ENCODE results near the gene NAGPA.

Gene NAGPA

GRCh38 chr16:4990415-4990814 is 43.3 kb downstream of the NAGPA start:
- H3K4me3 ChIP-seq (ENCODE audit: low read length) = no peak overlapping the region
- no peak for TF ChIP-seq ZNF274 (IDR thresholded peaks at IDR 0.05; ENCODE audit: low read depth, low read length)

GRCh38 chr16:4989391-4990006 is 44.2 kb downstream of the NAGPA start:
- no peak overlapping the region for H3K4me3 ChIP-seq (ENCODE audit: low read length)
- TF ChIP-seq ZNF274 (IDR thresholded peaks at IDR 0.05; ENCODE audit: low read depth, low read length) = no peak

- no peak for TF ChIP-seq ZNF274 (IDR thresholded peaks at IDR 0.05; ENCODE audit: low read depth, low read length)
- no peak overlapping the region for H3K4me3 ChIP-seq (ENCODE audit: low read length)
Measured at GRCh38 chr16:4988647-4989046, 45.1 kb downstream of the NAGPA start.

- H3K4me3 ChIP-seq (ENCODE audit: low read length) = no peak overlapping the region
- no peak for TF ChIP-seq ZNF274 (IDR thresholded peaks at IDR 0.05; ENCODE audit: low read depth, low read length)
Measured at GRCh38 chr16:4987580-4988374, 46.0 kb downstream of the NAGPA start.

GRCh38 chr16:4987250-4987579 is 46.5 kb downstream of the NAGPA start:
- no peak for TF ChIP-seq ZNF274 (IDR thresholded peaks at IDR 0.05; ENCODE audit: low read depth, low read length)
- no peak overlapping the region for H3K4me3 ChIP-seq (ENCODE audit: low read length)

- H3K4me3 ChIP-seq (ENCODE audit: low read length) = no peak overlapping the region
- no peak for TF ChIP-seq ZNF274 (IDR thresholded peaks at IDR 0.05; ENCODE audit: low read depth, low read length)
Measured at GRCh38 chr16:4984174-4984990, 49.4 kb downstream of the NAGPA start.

GRCh38 chr16:4982056-4982867 is 51.5 kb downstream of the NAGPA start:
- no peak overlapping the region for H3K4me3 ChIP-seq (ENCODE audit: low read length)
- no peak for TF ChIP-seq ZNF274 (IDR thresholded peaks at IDR 0.05; ENCODE audit: low read depth, low read length)

GRCh38 chr16:4981473-4981872 is 52.3 kb downstream of the NAGPA start:
- TF ChIP-seq ZNF274 (IDR thresholded peaks at IDR 0.05; ENCODE audit: low read depth, low read length) = no peak
- no peak overlapping the region for H3K4me3 ChIP-seq (ENCODE audit: low read length)

GRCh38 chr16:4980691-4981090 is 53.0 kb downstream of the NAGPA start:
- no peak for TF ChIP-seq ZNF274 (IDR thresholded peaks at IDR 0.05; ENCODE audit: low read depth, low read length)
- H3K4me3 ChIP-seq (ENCODE audit: low read length) = no peak overlapping the region

- no peak for TF ChIP-seq ZNF274 (IDR thresholded peaks at IDR 0.05; ENCODE audit: low read depth, low read length)
- H3K4me3 ChIP-seq (ENCODE audit: low read length) = no peak overlapping the region
Measured at GRCh38 chr16:4979736-4980660, 53.7 kb downstream of the NAGPA start.

GRCh38 chr16:4979164-4979563 is 54.6 kb downstream of the NAGPA start:
- no peak for TF ChIP-seq ZNF274 (IDR thresholded peaks at IDR 0.05; ENCODE audit: low read depth, low read length)
- no peak overlapping the region for H3K4me3 ChIP-seq (ENCODE audit: low read length)

GRCh38 chr16:4976611-4977145 is 57.1 kb downstream of the NAGPA start:
- no peak for TF ChIP-seq ZNF274 (IDR thresholded peaks at IDR 0.05; ENCODE audit: low read depth, low read length)

GRCh38 chr16:4976079-4976478 is 57.7 kb downstream of the NAGPA start:
- TF ChIP-seq ZNF274 (IDR thresholded peaks at IDR 0.05; ENCODE audit: low read depth, low read length) = no peak
- H3K4me3 ChIP-seq (ENCODE audit: low read length) = no peak overlapping the region

More at GRCh38 chr16:4976611-4977145, 57.1 kb downstream of the NAGPA start:
- no peak overlapping the region for H3K4me3 ChIP-seq (ENCODE audit: low read length)

All from GM08714 (cell line).